OCI-LY3 (cell line): ENCODE measurements around the gene SLC49A3.
"Not testable (repeated sequence)": the region's sequence is repeated elsewhere in the genome, so short reads cannot be mapped to it uniquely, and the experiment has no call there.

Experiments
- H2AFZ ChIP-seq: fragments of 200-600, 300-600 bp; shearing (Covaris generic); 2 replicates; pipeline ENCODE4 v1.6.0; 2014; ENCODE audit warnings: antibody characterized with exemption, low read depth, low read length
- H3K27ac ChIP-seq: fragments of 200-600, 300-600 bp; sonication (generic); 2 replicates; pipeline ENCODE4 v1.5.1; 2014; ENCODE audit warnings: mild to moderate bottlenecking, low read length, moderate library complexity, mixed read lengths
- H3K27me3 ChIP-seq: fragments of 200-600, 300-600 bp; sonication (generic); 2 replicates; pipeline ENCODE4 v1.6.1; 2014; ENCODE audit warnings: low read depth, low read length, mixed read lengths
- H3K36me3 ChIP-seq: fragments of 200-600, 300-600 bp; sonication (generic); replicated peaks from 2 replicates; pipeline ENCODE3; 2014; ENCODE audit warnings: low read depth, low read length, mixed read lengths
- H3K4me1 ChIP-seq: fragments of 300-600, 200-600 bp; sonication (generic); 2 replicates; pipeline ENCODE4 v1.6.1; 2014; ENCODE audit warnings: low read length, mixed read lengths
- H3K4me2 ChIP-seq: fragments of 200-600, 300-600 bp; sonication (generic); 2 replicates; pipeline ENCODE4 v1.6.1; 2014; ENCODE audit warnings: low read length, mixed read lengths
- H3K4me3 ChIP-seq: fragments of 300-600, 200-600 bp; sonication (generic); 2 replicates; pipeline ENCODE4 v1.5.1; 2014; ENCODE audit warnings: antibody characterized with exemption, mild to moderate bottlenecking, low read length, moderate library complexity
- H3K79me2 ChIP-seq: fragments of 300-600, 200-600 bp; shearing (Covaris generic); 2 replicates; pipeline ENCODE4 v1.6.1; 2014; ENCODE audit warnings: mild to moderate bottlenecking, low read length, mixed read lengths
- H3K9ac ChIP-seq: fragments of 300-600, 200-600 bp; shearing (Covaris generic); 2 replicates; pipeline ENCODE4 v1.6.0; 2014; ENCODE audit warnings: mild to moderate bottlenecking, low read length, moderate library complexity
- H3K9me3 ChIP-seq: fragments of 200-600, 300-600 bp; shearing (Covaris generic); 2 replicates; pipeline ENCODE4 v1.6.1; 2014; ENCODE audit warnings: low read length, mixed read lengths; ENCODE audit not compliant: insufficient read depth
- H4K20me1 ChIP-seq: fragments of 200-600, 300-600 bp; sonication (generic); 2 replicates; pipeline ENCODE4 v1.6.1; 2016; ENCODE audit warnings: low read length, mixed read lengths; ENCODE audit not compliant: insufficient read depth
- CTCF ChIP-seq: fragments of 200-600, 300-600 bp; sonication (generic); IDR thresholded peaks from 2 replicates; pipeline ENCODE4 v1.5.1; 2014; ENCODE audit warnings: antibody characterized with exemption, low read length, low read depth
- EZH2phosphoT487 ChIP-seq: fragments of 200-600 bp; shearing (Covaris generic); IDR thresholded peaks from 2 replicates; pipeline ENCODE4 v1.6.1; 2018; ENCODE audit warnings: antibody characterized with exemption, mixed run types, low read depth

Gene SLC49A3

GRCh38 chr4:707929-708630 lies 19.1 kb upstream of the SLC49A3 start:
- Histone ChIP-seq H3K79me2 (peaks cover 72% of the 10 kb centered on the region), H3K4me2 (no peak overlapping the region), H2AFZ (no peak overlapping the region), H3K4me1 (peaks cover 11% of the 10 kb centered on the region), H3K27me3 (no peaks in the 10 kb centered on the region), H3K4me3 (no peak overlapping the region), H3K27ac (no peak overlapping the region), H3K9ac (no peak overlapping the region), H3K36me3 (peaks cover 33% of the 10 kb centered on the region), H3K9me3 (no peaks in the 10 kb centered on the region), H4K20me1 (peaks cover 39% of the 10 kb centered on the region)
- TF ChIP-seq EZH2phosphoT487, result no peak
- TF ChIP-seq CTCF, result no peak

GRCh38 chr4:706834-707598 lies 18.1 kb upstream of the SLC49A3 start:
- Histone ChIP-seq H3K9me3 (no peaks in the 10 kb centered on the region), H3K79me2 (peaks cover 62% of the 10 kb centered on the region), H3K27ac (no peak overlapping the region), H3K4me2 (peak overlapping the region; percentile 76), H4K20me1 (peaks cover 33% of the 10 kb centered on the region), H2AFZ (no peak overlapping the region), H3K4me1 (peaks cover 11% of the 10 kb centered on the region), H3K36me3 (peaks cover 29% of the 10 kb centered on the region), H3K27me3 (no peaks in the 10 kb centered on the region), H3K9ac (no peak overlapping the region), H3K4me3 (peak overlapping the region; percentile 84; the same call in 1 of the 2 replicates)
- TF ChIP-seq EZH2phosphoT487, result no peak
- TF ChIP-seq CTCF, result no peak

GRCh38 chr4:706083-706633 lies 17.2 kb upstream of the SLC49A3 start:
- peaks cover 29% of the 10 kb centered on the region for H3K36me3 ChIP-seq
- not testable (repeated sequence) for H2AFZ ChIP-seq
- H3K4me1 ChIP-seq, result peaks cover 11% of the 10 kb centered on the region

GRCh38 chr4:705278-706082 lies 16.5 kb upstream of the SLC49A3 start, which contains the start of gene PCGF3:
Gene PCGF3, plus strand, starts transcription at chr4:705832. Its CDS starts 27,849 bp downstream, at chr4:733681.
- H2AFZ ChIP-seq, result peak within 1 kb of the TSS; percentile 88; the same call in 1 of the 2 replicates
- TF ChIP-seq EZH2phosphoT487 (no peak), CTCF (no peak)

More at GRCh38 chr4:706083-706633, 17.2 kb upstream of the SLC49A3 start:
- peaks cover 54% of the 10 kb centered on the region for H3K79me2 ChIP-seq
- H3K9ac ChIP-seq, result peak overlapping the region; percentile 98
- H3K27me3 ChIP-seq, H3K9me3 ChIP-seq: not testable (repeated sequence)
- peaks cover 32% of the 10 kb centered on the region for H4K20me1 ChIP-seq
- H3K4me3 ChIP-seq, result peak overlapping the region; percentile 84
- peak overlapping the region; percentile 76 for H3K4me2 ChIP-seq
- H3K27ac ChIP-seq, result peak overlapping the region; percentile 52

More at GRCh38 chr4:705278-706082, 16.5 kb upstream of the SLC49A3 start, which contains the start of gene PCGF3:
- peaks cover 23% of the 10 kb centered on the region for H3K36me3 ChIP-seq
- H3K27ac ChIP-seq, result peak within 1 kb of the TSS; percentile 52
- peak within 1 kb of the TSS; percentile 90 for H3K4me2 ChIP-seq
- H3K27me3 ChIP-seq, result no peaks in the 10 kb centered on the region
- peaks cover 25% of the 10 kb centered on the region for H4K20me1 ChIP-seq
- peak within 1 kb of the TSS; percentile 98 for H3K9ac ChIP-seq
- peak within 1 kb of the TSS; percentile 84 for H3K4me3 ChIP-seq
- H3K9me3 ChIP-seq, result no peaks in the 10 kb centered on the region
- H3K4me1 ChIP-seq, result peaks cover 11% of the 10 kb centered on the region
- peaks cover 47% of the 10 kb centered on the region for H3K79me2 ChIP-seq
